ENCODE results near the gene WNT6.

DNA sequence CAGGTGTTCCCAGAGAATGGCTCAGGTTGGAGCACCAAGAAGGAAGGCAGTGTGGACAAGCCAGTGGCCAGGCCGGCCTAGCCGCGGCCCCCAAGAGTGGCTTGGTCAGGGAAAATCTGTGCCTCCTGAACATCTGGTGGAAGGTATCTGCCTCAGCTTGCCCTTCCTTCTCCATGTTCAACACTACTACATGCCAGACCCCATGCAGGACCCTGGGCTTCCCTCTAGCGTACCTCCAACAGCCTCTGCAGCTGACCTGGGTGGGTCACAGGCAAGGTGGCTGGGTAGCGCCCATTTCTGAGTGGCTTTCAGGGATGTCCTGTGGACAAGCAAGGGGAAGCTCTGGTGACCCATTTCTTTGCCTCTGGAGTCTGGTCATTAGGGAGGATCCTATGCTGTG lies 28.7 kb downstream of the WNT6 start:
- TF ChIP-seq CTCF (IDR thresholded peaks at IDR 0.05 in 2 of 3, conservative IDR thresholded peaks at IDR 0.05 in 1 of 3; ENCODE audit: control insufficient read depth in 2 of 3, extremely low read depth in 1 of 3, insufficient read depth in 1 of 3, low read depth in 3 of 3, low read length in 3 of 3), result no peak
- TF ChIP-seq SUPT20H (IDR thresholded peaks at IDR 0.05; ENCODE audit: borderline replicate concordance, control insufficient read depth, low read depth, low read length), result no peak
- TF ChIP-seq, protein P1, sequence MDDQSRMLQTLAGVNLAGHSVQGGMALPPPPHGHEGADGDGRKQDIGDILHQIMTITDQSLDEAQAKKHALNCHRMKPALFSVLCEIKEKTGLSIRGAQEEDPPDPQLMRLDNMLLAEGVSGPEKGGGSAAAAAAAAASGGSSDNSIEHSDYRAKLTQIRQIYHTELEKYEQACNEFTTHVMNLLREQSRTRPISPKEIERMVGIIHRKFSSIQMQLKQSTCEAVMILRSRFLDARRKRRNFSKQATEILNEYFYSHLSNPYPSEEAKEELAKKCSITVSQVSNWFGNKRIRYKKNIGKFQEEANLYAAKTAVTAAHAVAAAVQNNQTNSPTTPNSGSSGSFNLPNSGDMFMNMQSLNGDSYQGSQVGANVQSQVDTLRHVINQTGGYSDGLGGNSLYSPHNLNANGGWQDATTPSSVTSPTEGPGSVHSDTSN (IDR thresholded peaks at IDR 0.05; ENCODE audit: insufficient replicate concordance, low read depth, low read length), result no peak
- no peak for TF ChIP-seq YBX1 (IDR thresholded peaks at IDR 0.05)
- no peak for TF ChIP-seq POLR2A (IDR thresholded peaks at IDR 0.05; ENCODE audit: low read depth, low read length)
- TF ChIP-seq CBFB (IDR thresholded peaks at IDR 0.05; ENCODE audit: low read depth), result no peak
- no peak for TF ChIP-seq BACH1 (IDR thresholded peaks at IDR 0.05; ENCODE audit: borderline replicate concordance)
- TF ChIP-seq, protein P2, sequence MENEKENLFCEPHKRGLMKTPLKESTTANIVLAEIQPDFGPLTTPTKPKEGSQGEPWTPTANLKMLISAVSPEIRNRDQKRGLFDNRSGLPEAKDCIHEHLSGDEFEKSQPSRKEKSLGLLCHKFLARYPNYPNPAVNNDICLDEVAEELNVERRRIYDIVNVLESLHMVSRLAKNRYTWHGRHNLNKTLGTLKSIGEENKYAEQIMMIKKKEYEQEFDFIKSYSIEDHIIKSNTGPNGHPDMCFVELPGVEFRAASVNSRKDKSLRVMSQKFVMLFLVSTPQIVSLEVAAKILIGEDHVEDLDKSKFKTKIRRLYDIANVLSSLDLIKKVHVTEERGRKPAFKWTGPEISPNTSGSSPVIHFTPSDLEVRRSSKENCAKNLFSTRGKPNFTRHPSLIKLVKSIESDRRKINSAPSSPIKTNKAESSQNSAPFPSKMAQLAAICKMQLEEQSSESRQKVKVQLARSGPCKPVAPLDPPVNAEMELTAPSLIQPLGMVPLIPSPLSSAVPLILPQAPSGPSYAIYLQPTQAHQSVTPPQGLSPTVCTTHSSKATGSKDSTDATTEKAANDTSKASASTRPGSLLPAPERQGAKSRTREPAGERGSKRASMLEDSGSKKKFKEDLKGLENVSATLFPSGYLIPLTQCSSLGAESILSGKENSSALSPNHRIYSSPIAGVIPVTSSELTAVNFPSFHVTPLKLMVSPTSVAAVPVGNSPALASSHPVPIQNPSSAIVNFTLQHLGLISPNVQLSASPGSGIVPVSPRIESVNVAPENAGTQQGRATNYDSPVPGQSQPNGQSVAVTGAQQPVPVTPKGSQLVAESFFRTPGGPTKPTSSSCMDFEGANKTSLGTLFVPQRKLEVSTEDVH (IDR thresholded peaks at IDR 0.05; ENCODE audit: low read depth, partially characterized antibody), result no peak
- TF ChIP-seq BCL3 (IDR thresholded peaks at IDR 0.05; ENCODE audit: borderline replicate concordance, insufficient read depth, low read depth, low read length, poor library complexity, severe bottlenecking), result no peak
- TF ChIP-seq RFX5 (IDR thresholded peaks at IDR 0.05; ENCODE audit: low read depth, low read length), result no peak
- no peak for TF ChIP-seq KDM1A (IDR thresholded peaks at IDR 0.05; ENCODE audit: borderline replicate concordance)
- TF ChIP-seq EZH2 (IDR thresholded peaks at IDR 0.05; ENCODE audit: borderline replicate concordance, control insufficient read depth, low read depth, low read length), result no peak
- no peak for TF ChIP-seq CEBPB (IDR thresholded peaks at IDR 0.05; ENCODE audit: borderline replicate concordance in 1 of 2, low read depth in 2 of 2, low read length in 2 of 2)
